HepG2 (cell line): ENCODE measurements around the gene RBM23. TPM values are rescaled to one million over a fixed set of nuclear protein-coding genes. Genes with fewer than 3 reads are reported as not detected.

ENCODE experiments used
- ARID5B ChIP-seq: IDR thresholded peaks from 2 replicates; pipeline ENCODE4 v1.4.0; 2020; ENCODE audit warnings: mild to moderate bottlenecking, missing genetic modification reagents
- ATF7 ChIP-seq, 2 experiments: fragments of 450-650 bp in 1 of 2; sonication (generic) in 1 of 2; formaldehyde crosslinking in 1 of 2; IDR thresholded peaks; 2 replicates each; pipeline versions ENCODE4 v1.4.0 to v1.6.1; 2016 to 2020; ENCODE audit warnings: antibody characterized with exemption in 1 of 2, mild to moderate bottlenecking in 1 of 2, missing genetic modification reagents in 1 of 2
- DDIT3 ChIP-seq: sonication (generic); formaldehyde crosslinking; IDR thresholded peaks from 2 replicates; pipeline ENCODE4 v1.4.0; 2020; ENCODE audit warnings: mild to moderate bottlenecking, missing genetic modification reagents
- ELF3 ChIP-seq: IDR thresholded peaks from 2 replicates; pipeline ENCODE4 v1.6.1; 2016; ENCODE audit warnings: missing genetic modification reagents, missing compliant biosample characterization
- FOXP1 ChIP-seq, 2 experiments: fragments of 450-650 bp in 1 of 2; IDR thresholded peaks; 2 replicates each; pipeline ENCODE4 v1.6.1; 2017 to 2018; ENCODE audit warnings: antibody characterized with exemption in 1 of 2
- HNRNPL ChIP-seq: fragments of 200-400 bp; formaldehyde crosslinking; IDR thresholded peaks from 2 replicates; pipeline ENCODE4 v1.6.1; 2017; ENCODE audit warnings: mild to moderate bottlenecking, low read depth, low read length
- HOXD1 ChIP-seq: sonication (generic); formaldehyde crosslinking; IDR thresholded peaks from 2 replicates; pipeline ENCODE4 v1.5.0; 2020; ENCODE audit warnings: missing genetic modification reagents
- MLLT10 ChIP-seq: sonication (generic); formaldehyde crosslinking; IDR thresholded peaks from 2 replicates; pipeline ENCODE4 v1.4.0; 2020; ENCODE audit warnings: missing genetic modification reagents
- NCOA1 ChIP-seq: sonication (generic); formaldehyde crosslinking; IDR thresholded peaks from 2 replicates; pipeline ENCODE4 v1.9.0; 2021; ENCODE audit warnings: missing genetic modification reagents
- NR0B2 ChIP-seq: sonication (generic); formaldehyde crosslinking; IDR thresholded peaks from 2 replicates; pipeline ENCODE4 v1.4.0; 2020; ENCODE audit warnings: mild to moderate bottlenecking, missing genetic modification reagents
- SPEN ChIP-seq: sonication (generic); formaldehyde crosslinking; IDR thresholded peaks from 2 replicates; pipeline ENCODE4 v1.5.1; 2020; ENCODE audit warnings: low read depth, mild to moderate bottlenecking, missing genetic modification reagents
- TBX3 ChIP-seq: fragments of 450-650 bp; IDR thresholded peaks from 2 replicates; pipeline ENCODE4 v1.6.1; 2017; ENCODE audit warnings: antibody characterized with exemption, mild to moderate bottlenecking, inconsistent platforms, borderline replicate concordance
- ZBTB10 ChIP-seq: sonication (generic); formaldehyde crosslinking; IDR thresholded peaks from 2 replicates; pipeline ENCODE4 v1.4.0; 2020; ENCODE audit warnings: missing genetic modification reagents, borderline replicate concordance
- ZKSCAN1 ChIP-seq: fragments of 150-350 bp; IDR thresholded peaks from 2 replicates; pipeline ENCODE4 v1.6.1; 2014; ENCODE audit warnings: low read length
- ZNF263 ChIP-seq: sonication (generic); formaldehyde crosslinking; IDR thresholded peaks from 2 replicates; pipeline ENCODE4 v1.4.0; 2020; ENCODE audit warnings: missing genetic modification reagents
- ZNF333 ChIP-seq: sonication (generic); formaldehyde crosslinking; IDR thresholded peaks from 2 replicates; pipeline ENCODE4 v1.4.0; 2020; ENCODE audit warnings: mild to moderate bottlenecking, missing genetic modification reagents, borderline replicate concordance
- ZNF382 ChIP-seq: sonication (generic); formaldehyde crosslinking; IDR thresholded peaks from 2 replicates; pipeline ENCODE4 v1.5.0; 2020; ENCODE audit warnings: missing genetic modification reagents, mild to moderate bottlenecking, borderline replicate concordance
- ZNF746 ChIP-seq: sonication (generic); formaldehyde crosslinking; IDR thresholded peaks from 2 replicates; pipeline ENCODE4 v1.8.0; 2022; ENCODE audit warnings: mild to moderate bottlenecking, missing genetic modification reagents
- ZNF780A ChIP-seq: sonication (generic); formaldehyde crosslinking; IDR thresholded peaks from 2 replicates; pipeline ENCODE4 v1.8.0; 2022; ENCODE audit warnings: mild to moderate bottlenecking, missing genetic modification reagents, moderate library complexity
- ZNF782 ChIP-seq: sonication (generic); formaldehyde crosslinking; IDR thresholded peaks from 2 replicates; pipeline ENCODE4 v1.4.0; 2020; ENCODE audit warnings: missing genetic modification reagents, mild to moderate bottlenecking, borderline replicate concordance
- ZSCAN21 ChIP-seq: sonication (generic); formaldehyde crosslinking; IDR thresholded peaks from 2 replicates; pipeline ENCODE4 v1.8.0; 2022; ENCODE audit warnings: mild to moderate bottlenecking, missing genetic modification reagents, moderate library complexity, borderline replicate concordance
- ZSCAN30 ChIP-seq: sonication (generic); formaldehyde crosslinking; IDR thresholded peaks from 2 replicates; pipeline ENCODE4 v1.5.0; 2020; ENCODE audit warnings: mild to moderate bottlenecking, missing genetic modification reagents
- polyA plus RNA-seq, 8 experiments: library from polyadenylated mRNA; depleted of rRNA in 3 of 8; stranded (reverse) in 7 of 8; unstranded in 1 of 8; fragments of >200 nt; fragmentation: Illumina TruSeq in 4 of 8; extraction: Trizol in 4 of 8; gene quantifications; 2 replicates each; pipeline versions ENCODE4 v1.2.1 to v1.2.3, GENCODE V29; 2011 to 2016; ENCODE audit warnings: low read depth in 4 of 8, missing spikeins in 1 of 8, mixed read lengths in 1 of 8; ENCODE audit not compliant: insufficient read depth in 1 of 8
- total RNA-seq, 5 experiments: library from RNA; depleted of rRNA; stranded (reverse); fragments of >200 nt; fragmentation: Illumina TruSeq; extraction: Trizol; gene quantifications; 2 replicates each; pipeline ENCODE4 v1.2.3, GENCODE V29; 2016; ENCODE audit warnings: low read depth in 1 of 5

RBM23 gene
- total and polyA plus RNA-seq, 2 of the 13 experiments (the other 11 are each of a cell fraction or from before 2014, with no cell fraction given): 1.5 to 2.1 TPM

GRCh38 chr14:22872033-22872832 is 46.7 kb downstream of the RBM23 start (continued):
- TF ChIP-seq ZBTB10 (CRISPR knock-in tag) (peak; percentile 65; the same call in 1 of the 2 replicates), NR0B2 (CRISPR knock-in tag) (no peak; the same call in 1 of the 2 replicates), ZNF782 (CRISPR knock-in tag) (no peak; the same call in 1 of the 2 replicates), NCOA1 (no peak), HOXD1 (CRISPR knock-in tag) (0 out of 2 replicates have a peak, but pooled peaks have one; percentile 60), ZSCAN21 (CRISPR knock-in tag) (no peak), SPEN (CRISPR knock-in tag) (no peak), HNRNPL (no peak), ATF7 (IDR thresholded peaks at IDR 0.05) (no peak), ATF7 (CRISPR knock-in tag; IDR thresholded peaks at IDR 0.05) (no peak; the same call in 1 of the 2 replicates), ZSCAN30 (CRISPR knock-in tag) (no peak; the same call in 1 of the 2 replicates), ZNF780A (CRISPR knock-in tag) (no peak), TBX3 (no peak), DDIT3 (no peak), ZKSCAN1 (no peak), MLLT10 (CRISPR knock-in tag) (no peak), ARID5B (CRISPR knock-in tag) (peak; percentile 64), ZNF263 (CRISPR knock-in tag) (peak; percentile 14; the same call in 1 of the 2 replicates), ELF3 (CRISPR knock-in tag) (peak; percentile 49; the same call in 1 of the 2 replicates), FOXP1 (IDR thresholded peaks at IDR 0.05) (no peak), FOXP1 (CRISPR knock-in tag; IDR thresholded peaks at IDR 0.05) (peak; percentile 25; the same call in 1 of the 2 replicates), ZNF382 (CRISPR knock-in tag) (no peak), ZNF746 (no peak), ZNF333 (CRISPR knock-in tag) (no peak; the same call in 1 of the 2 replicates)
